Measurements from ENCODE around the gene BECN2. TPM values are rescaled to one million over a fixed set of nuclear protein-coding genes. Genes with fewer than 3 reads are reported as not detected.

The BECN2 gene
- total RNA-seq, 1 experiment from 2014 or later = not detected

DNA sequence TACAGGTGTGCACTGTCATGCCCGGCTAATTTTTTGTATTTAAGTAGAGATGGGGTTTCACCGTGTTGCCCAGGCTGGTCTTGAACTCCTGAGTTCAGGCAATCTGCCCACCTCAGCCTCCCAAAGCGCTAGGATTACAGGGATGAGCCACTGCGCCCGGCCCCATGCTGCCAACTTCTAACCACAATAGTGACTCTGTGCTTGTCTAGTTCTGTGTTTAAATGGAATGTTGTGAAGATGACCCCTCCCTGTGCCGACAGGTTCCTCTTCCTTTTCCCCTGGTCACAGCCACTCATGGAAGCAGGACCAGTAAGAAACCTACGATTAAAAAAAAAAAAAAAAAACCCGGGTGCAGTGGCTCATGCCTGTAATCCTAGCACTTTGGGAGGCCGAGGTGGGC is 36.6 kb downstream of the BECN2 start:
- Histone ChIP-seq H3K56ac (ENCODE audit: insufficient read length, low read depth, low read length) (no peak overlapping the region), H3K4me2 (ENCODE audit: insufficient read depth, insufficient read length, low read length) (no peak overlapping the region), H4K8ac (replicated peaks; ENCODE audit: insufficient read length, low read depth, low read length) (no peak overlapping the region), H3T11ph (ENCODE audit: low read length) (no peak overlapping the region), H2AK5ac (ENCODE audit: insufficient read length, low read length) (no peak overlapping the region), H2BK120ac (ENCODE audit: low read depth, low read length, poor library complexity, severe bottlenecking) (no peak overlapping the region), H3K23me2 (ENCODE audit: insufficient read length, low read depth, low read length, poor library complexity, severe bottlenecking) (peaks cover 5% of the 10 kb centered on the region), H3K27ac (ENCODE audit: insufficient read length, low read depth, low read length) (no peak overlapping the region), H2BK5ac (ENCODE audit: insufficient read length, low read length) (no peak overlapping the region), H3K14ac (ENCODE audit: insufficient read depth, low read length) (no peak overlapping the region), H3K27me3 (ENCODE audit: insufficient read depth, low read length) (no peaks in the 10 kb centered on the region), H4K91ac (ENCODE audit: insufficient read length, low read depth, low read length) (no peak overlapping the region), H2BK12ac (ENCODE audit: insufficient read length, low read depth, low read length) (no peak overlapping the region), H3K23ac (ENCODE audit: insufficient read length, low read depth, low read length) (no peak overlapping the region), H2BK15ac (ENCODE audit: low read depth, low read length) (no peak overlapping the region), H3K4ac (ENCODE audit: low read depth, low read length) (no peak overlapping the region), H2BK20ac (ENCODE audit: low read depth, low read length, poor library complexity, severe bottlenecking) (no peak overlapping the region), H4K20me1 (ENCODE audit: control insufficient read depth, insufficient read depth, insufficient read length) (no peaks in the 10 kb centered on the region), H3K79me2 (ENCODE audit: insufficient read depth, low read length) (no peaks in the 10 kb centered on the region), H2AFZ (ENCODE audit: low read length) (no peak overlapping the region), H3K9me3 (ENCODE audit: control insufficient read depth, low read depth, low read length) (no peaks in the 10 kb centered on the region), H4K5ac (ENCODE audit: insufficient read length, low read depth, low read length) (no peak overlapping the region), H3K79me1 (ENCODE audit: insufficient read depth, low read depth, low read length, poor library complexity, severe bottlenecking) (no peaks in the 10 kb centered on the region), H3K9ac (ENCODE audit: extremely low read depth, insufficient read length, low read length) (no peak overlapping the region), H3K18ac (ENCODE audit: insufficient read length, low read depth, low read length) (no peak overlapping the region), H3K4me1 (ENCODE audit: insufficient read depth, low read length) (peaks cover 2% of the 10 kb centered on the region; the same call in 1 of the 2 replicates)
- TF ChIP-seq, protein P1, sequence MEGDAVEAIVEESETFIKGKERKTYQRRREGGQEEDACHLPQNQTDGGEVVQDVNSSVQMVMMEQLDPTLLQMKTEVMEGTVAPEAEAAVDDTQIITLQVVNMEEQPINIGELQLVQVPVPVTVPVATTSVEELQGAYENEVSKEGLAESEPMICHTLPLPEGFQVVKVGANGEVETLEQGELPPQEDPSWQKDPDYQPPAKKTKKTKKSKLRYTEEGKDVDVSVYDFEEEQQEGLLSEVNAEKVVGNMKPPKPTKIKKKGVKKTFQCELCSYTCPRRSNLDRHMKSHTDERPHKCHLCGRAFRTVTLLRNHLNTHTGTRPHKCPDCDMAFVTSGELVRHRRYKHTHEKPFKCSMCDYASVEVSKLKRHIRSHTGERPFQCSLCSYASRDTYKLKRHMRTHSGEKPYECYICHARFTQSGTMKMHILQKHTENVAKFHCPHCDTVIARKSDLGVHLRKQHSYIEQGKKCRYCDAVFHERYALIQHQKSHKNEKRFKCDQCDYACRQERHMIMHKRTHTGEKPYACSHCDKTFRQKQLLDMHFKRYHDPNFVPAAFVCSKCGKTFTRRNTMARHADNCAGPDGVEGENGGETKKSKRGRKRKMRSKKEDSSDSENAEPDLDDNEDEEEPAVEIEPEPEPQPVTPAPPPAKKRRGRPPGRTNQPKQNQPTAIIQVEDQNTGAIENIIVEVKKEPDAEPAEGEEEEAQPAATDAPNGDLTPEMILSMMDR (conservative IDR thresholded peaks at IDR 0.05) = no peak
- Mint-ChIP-seq H3K27ac (no peak overlapping the region), H3K27me3 (ENCODE audit: low read depth) (peaks cover 4% of the 10 kb centered on the region; the same call in 1 of the 2 replicates), H3K36me3 (ENCODE audit: insufficient read depth in 1 of 3, low read depth in 3 of 3) (no peaks in the 10 kb centered on the region), H3K4me3 (no peak overlapping the region), H3K9me3 (no peaks in the 10 kb centered on the region), H3K4me1 (peaks cover 5 to 20% of the 10 kb centered on the region in 2 experiments)
- no CpG with 5 or more reads among the region's 9 CpGs for WGBS (ENCODE audit: extremely low coverage, insufficient read length, low lambda C conversion rate)
- DNase-seq = no peak

All from H9 (cell line).